Cerebellar nuclear complex (tissue), 1 donor: ENCODE data around the gene ADARB2.
"Not testable (repeated sequence)": the region's sequence is repeated elsewhere in the genome, so short reads cannot be mapped to it uniquely, and the experiment has no call there.

ENCODE experiments used
- DNase-seq, 2 experiments: peaks; one replicate each; lab custom pipeline; 2025; lab: John Stamatoyannopoulos, UW

Gene ADARB2

DNA sequence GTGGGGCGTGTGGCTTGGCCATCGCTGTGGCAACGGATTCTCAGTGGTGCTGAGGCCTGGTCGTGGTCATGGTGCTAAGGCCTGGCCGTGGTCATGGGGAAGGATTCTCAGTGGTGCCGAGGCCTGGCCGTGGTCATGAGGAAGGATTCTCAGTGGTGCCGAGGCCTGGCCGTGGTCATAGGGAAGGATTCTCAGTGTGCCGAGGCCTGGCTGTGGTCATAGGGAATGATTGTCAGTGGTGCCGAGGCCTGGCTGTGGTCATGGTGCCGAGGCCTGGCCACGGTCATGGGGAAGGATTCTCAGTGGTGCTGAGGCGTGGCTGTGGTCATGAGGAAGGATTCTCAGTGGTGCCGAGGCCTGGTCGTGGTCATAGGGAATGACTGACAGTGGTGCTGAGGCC lies 327.9 kb downstream of the ADARB2 start:
- no peak for DNase-seq

DNA sequence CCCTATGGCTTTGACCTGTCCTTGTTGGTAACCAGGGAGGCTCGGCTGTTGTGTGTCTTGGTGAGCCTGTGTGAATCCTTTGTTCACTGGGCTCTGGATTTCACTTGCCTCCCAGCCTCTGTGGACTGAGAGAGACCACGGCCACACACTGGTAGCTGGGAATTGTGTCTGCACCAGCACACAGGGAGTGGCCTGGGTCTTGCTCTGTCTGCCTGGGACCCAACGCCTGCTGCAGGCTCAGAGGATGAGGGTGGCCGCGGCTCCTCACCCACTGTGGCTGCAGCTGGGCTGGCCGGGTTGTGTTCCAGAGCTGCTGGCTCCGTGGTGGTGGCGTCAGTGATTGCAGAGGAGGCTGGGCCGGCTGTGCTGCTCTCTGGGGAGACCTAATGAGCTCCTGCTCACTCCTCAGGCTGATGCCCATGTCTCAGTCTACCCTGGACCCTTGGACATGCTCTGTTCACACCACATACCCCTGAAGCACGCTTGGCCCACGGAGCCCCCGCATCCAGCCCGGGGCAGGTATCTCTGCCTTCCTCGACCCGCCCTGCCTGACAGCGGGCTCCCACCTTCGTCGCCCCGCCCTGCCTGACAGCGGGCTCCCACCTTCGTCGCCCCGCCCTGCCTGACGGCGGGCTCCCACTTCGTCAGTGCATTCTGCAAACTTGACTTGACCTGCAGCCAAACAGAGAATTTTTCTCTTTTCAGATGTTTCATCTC lies 328.5 kb downstream of the ADARB2 start:
- DNase-seq, result no peak

DNA sequence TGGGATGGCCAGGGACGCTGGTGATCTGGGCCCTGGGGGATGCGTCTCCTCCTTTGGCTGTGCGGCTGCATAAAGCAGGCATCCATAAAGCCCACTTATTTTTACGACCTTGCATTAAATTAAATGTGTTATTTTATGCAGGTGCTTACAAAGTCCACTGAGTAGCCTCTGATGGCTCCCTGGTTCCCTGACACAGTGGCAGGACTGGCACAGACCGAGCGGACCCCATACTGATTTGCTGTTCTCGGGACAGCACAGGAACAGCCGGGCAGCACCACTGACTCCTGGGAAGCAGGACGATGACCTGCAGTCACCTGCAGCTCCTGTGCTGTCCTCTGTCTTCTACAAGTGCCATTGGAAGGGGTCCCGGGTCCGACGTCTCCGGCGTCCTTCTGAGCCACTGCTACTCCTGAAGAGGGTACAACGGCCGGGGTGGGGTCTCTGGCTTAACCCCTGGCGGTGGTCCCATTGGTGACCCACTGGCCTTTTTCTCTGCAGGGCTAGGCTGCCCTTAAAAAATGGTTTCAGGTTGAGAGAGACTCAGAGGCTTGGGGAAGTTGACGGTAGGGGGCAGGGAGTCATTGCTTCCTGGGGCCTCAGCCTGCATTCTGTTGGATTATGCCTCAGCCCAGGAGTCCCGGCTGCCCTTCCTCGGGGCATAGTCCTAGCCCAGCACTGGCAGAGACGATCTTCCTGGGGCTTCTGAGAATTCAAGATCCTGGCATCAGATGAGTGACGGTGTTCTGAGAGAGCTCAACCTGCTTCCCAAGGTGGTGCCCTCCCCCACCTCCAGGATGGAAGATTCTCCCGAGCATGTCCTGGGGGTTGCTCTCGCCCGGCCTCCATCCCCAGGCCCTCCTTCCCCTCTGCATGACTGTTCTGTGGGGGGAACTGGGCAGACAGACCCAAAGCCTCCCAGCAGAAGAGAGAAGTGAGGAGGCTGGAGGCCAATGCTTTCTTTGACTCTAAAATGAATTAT lies 330.1 kb downstream of the ADARB2 start:
- no peak for DNase-seq

DNA sequence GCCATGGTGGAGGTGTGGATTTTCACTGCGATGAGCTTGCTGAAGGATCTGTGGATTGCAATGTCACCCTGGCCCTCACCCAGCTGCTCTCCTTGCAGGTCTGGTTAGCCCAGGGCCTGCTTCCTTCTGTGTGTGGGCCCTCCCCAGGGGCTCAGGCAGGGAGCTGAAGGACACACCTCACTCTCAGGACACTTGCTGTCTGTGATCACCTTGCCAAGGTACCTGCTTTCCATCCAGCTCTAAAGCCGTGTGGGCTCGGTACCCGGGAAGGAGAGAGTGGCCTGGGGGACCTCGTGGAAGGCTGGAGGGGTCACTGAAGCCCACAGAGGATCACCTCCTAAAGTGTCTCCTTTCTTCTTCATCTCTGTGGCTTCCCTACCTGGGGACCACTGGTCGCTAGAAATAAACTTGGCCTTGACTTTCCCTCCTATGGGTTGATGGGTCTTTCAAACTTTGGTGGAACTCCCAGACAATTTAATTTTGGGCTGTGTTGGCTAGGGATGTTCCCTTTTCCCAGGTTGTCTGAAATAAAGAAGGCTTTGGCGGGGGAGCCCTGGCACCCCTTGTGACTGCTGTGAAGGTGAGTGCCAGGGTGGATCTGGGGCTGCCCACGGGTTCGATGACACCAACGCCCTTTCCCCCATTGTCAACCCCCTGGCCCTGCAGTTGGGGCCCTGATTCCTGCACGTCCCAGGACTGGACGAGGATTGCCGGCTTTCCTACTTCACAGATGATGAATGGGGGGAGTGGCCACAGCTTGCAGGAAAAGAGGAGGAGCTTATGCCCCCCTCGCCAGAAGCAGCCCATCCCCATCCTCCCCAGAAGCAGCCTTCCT lies 331.0 kb downstream of the ADARB2 start:
- no peak for DNase-seq

DNA sequence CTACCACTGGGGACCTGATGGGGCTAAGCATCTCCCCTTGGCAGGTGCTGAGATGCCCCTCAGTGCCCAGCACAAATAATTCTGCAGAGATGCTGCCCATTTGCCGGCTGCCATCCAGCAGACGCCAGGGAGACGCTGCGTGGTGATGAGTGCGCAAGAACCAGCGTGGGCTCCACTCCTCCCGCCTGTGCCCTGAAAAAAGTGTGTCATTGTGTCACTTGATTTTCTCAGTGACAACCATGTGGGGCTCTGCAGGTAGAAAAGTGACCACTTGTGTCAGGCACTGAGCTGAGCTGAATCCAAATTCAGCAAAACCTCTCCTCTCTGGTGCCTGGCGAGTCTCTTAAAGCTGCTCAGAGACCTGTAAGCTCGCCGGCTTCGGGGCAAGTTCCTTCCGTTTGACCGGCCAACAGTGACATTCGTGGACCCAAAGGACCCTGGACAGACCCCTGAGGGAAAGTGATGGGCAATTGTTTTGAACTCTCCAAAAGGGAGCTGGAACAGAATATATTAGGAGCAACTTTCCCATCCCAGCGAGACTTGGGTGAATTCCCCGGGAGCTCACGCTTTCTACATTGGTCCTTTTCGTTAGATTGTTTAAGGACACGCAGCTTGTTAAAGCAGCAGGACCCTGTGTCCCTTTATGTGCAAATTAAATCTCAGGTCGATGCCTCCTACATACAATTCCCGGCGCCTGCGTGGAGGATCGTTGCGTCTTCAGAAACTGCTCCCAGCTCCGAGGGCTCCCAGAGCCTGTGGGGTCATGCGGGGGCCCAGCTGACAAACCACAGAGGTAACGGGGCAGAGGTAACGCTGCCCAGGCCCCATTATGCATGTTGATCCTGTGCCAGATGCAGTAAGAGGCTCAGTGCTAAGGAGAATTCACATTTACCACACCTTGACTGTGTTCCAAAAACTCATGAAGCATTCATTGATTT lies 332.7 kb downstream of the ADARB2 start:
- no peak for DNase-seq

DNA sequence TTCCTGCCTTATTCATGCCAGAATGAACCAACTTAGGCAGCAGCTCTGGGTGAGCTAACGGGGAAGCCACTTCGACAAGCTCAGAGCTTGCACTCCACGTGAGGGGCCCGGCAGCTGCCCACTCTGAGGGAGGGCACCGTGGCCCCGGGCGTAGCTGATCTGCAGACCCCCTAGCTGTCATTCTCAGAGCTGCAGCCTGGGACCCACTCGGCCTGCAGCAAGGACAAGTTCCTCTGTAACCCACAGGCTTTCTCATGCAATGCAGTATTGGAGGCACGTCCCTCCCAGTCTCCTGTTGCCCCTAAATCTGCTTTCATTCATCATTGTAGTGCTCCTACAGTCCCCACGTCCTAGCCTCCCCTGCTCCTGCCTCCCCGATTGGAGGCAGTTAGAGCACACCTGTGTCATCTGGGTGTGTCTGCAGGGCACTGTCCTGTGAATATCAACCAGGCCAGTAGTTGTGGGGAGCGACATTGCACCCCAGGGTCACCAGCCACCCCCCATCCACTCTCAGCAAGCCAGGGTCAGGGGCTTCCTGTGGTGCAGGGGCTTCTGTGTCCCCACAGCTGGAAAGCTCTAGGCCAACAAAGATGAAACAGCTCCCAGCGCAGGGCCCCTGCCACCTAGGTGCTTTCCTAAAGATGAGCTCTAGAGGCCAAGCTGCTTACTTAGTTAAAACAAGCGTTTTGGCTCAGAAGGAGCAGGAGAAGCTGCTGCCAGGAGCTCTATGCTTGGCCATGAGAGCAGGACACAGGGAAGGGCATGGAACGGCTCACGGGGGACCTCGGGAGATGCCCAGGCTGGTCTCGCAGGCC lies 333.6 kb downstream of the ADARB2 start:
- no peak for DNase-seq

DNA sequence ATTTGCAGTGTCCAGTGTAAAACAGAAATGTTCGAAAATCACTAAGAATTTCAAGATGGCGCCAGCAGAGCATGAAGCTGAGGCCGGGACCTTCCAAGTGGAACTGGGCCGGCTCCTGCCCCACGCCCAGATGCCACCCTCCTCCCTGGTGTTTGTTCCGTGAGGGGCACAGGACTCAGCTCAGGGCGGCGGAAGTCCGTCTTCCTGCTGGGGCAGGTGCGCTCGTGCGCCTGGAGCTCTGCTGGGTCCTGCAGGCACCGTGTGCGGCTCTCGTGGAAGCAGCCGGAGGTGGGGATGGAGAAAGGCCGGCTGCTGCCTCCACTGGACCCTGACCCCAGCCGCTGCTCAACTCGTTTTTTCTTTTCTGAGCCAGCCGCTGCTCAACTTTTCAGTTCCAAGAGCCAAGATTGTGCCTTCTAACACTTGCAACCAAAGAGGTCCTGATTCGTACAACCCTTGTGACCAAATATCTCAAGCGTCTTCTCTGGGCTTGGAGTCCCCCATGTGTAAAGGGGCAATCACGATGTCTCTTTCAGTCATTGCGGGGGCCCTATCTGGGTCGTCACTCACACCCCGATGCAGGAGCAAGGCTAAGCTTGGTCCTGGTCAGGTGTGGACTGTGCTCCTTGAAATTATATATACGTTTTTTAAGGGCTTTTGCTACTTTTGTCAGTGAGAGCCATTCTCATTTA lies 334.4 kb downstream of the ADARB2 start:
- no peak for DNase-seq

DNA sequence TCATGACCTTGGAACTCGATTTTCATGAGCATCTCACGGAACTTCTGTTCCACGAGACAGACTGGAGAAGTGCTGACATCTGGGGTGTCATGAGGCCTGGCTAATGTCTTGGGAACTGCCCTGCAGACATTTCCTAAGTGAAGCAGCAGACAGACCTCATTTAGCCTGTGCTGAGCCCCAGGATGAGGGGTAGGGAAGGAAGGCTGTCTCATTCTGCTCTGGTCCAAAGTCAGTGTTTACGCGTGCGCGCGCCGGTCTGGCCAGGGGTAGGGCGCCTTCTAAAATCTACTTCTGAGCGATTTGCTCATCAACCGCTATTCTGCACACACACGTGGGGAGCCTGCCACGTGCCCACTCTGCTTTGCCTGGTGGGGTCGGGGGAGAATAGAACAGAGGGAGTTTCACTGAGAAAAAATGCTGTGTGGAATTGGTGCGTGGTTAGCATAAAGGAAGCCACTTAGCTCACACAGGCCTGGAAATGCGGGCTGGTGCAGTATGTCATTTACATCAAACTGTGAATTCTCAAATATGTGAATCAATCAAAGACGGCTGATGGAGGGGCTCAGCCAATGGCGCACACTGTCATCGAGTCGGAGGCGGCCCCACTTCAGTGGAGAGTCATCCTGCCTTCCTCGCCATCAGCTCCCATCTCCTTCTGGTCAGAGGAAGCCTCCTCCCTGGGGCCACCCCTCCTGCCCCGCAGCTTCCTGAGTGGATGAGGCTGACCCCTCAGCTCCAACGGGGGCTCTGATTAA lies 335.1 kb downstream of the ADARB2 start:
- DNase-seq, result no peak

DNA sequence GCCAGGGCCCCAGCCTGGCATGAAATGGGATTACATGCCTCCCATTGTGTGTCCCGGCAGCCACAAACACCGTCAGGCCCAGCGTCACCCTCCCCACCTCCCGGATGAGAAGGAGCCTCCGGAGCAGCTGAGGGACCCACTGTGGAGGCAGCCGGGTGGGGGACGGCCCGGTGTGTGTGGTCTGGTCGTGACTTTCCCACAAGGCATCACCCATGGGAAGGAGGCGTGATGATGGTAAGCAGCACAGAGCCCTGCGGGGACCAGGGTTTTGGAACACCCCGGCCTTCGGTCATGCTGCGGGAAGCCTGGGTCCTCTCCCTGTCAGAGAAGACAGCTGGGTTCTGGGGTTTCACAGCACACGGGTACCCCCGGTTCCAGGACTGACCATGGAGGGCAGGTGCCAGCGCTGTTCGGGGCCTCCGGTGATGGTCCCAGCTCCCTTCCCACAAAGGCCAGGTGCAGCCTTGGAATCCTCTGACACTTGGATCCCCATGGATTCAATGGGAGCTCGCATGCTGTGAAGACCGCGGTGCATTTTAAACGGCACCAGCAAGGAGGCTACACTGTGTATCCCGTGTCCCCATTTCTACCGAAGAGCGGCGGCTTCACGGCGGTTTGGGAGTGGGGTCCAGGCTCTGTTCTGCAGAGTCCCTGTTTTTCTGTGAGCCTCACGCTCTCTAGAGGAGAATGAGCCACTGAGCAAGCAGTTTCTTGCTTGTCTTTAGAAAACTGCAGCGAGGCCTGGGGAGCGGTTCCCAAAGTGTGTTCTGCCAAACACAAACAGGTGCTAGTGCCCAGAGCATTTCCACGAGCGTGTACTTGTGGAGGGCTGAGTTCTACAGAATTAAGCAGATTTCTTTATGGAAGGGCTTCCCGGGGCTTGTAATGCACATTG lies 336.0 kb downstream of the ADARB2 start:
- no peak for DNase-seq

DNA sequence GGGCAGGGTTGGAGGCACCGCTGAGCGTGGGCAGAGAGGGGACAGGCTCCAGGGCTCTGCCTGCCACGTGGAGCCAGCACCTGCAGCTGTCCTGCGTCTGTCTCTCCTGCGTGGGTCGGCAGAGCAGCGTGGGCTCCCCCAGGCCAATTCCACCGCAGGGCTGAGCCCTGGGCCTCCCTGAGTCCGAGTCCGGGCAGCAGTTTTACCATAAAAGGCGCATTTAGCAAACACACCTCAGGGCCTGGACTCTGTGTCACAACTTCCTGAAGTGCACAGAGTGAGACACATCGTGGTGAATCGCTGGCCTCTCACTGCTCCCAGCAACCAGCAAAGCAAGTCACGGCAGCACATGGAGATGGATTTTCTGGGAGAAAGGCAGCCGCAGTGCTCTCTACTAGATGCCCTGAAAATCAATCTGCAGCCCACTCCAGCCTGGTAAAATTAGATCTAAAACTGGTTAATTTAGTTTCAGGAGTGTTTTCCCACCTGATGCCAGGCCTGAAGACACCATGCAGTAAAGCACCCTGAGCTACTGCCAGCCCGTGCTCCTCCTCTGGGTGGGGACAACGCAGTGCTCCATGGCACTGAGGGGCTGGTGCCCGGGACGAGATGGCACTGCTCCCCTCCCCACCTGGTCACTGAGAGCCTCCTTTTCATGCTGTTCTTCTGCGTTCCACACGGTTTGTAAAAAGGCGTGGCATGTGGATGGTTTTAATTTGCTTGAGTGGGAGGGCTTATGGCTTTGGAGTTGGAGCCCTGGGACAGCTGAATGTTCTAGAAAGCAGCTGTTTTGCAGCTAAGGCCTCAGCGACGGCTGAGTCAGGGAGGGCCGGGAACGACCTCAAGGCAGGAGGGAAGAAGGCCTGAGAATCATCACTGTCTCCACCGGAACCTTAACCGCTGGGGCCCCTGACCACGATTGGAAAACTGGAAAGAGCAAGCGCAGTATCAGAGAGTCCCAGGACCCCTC lies 336.9 kb downstream of the ADARB2 start:
- DNase-seq, result no peak

DNA sequence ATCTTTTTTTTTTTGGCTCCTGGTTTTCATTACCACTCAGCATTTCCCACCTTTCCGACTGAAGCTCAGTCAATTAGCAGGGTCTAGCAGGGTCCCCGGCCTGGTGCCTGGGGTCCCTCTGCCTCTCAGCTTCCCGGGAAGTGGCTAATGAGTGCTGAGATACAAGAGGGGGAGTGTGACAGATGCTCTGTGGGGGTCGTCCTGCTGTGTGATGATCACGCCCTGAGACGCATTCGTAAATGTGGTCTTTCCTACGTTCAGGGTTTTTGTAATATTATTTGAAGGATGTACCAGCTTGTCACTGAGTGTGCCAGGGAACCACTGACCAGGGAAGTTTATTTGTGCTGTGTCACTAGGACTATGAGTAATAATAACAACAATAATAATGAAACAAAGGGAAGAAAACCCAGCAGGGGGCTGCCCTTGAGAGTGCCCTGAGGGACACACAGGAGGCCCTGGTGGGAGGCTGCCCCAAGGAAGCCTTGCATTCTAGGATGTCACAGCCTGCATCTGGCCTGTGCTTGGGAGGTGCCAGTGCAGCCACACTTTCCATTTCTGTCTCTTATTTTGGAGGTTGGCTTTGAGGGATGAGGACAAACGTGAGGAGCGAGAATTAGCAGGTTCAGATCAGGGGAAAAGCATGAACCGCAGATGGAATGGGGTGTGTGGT lies 337.8 kb downstream of the ADARB2 start:
- no peak for DNase-seq

DNA sequence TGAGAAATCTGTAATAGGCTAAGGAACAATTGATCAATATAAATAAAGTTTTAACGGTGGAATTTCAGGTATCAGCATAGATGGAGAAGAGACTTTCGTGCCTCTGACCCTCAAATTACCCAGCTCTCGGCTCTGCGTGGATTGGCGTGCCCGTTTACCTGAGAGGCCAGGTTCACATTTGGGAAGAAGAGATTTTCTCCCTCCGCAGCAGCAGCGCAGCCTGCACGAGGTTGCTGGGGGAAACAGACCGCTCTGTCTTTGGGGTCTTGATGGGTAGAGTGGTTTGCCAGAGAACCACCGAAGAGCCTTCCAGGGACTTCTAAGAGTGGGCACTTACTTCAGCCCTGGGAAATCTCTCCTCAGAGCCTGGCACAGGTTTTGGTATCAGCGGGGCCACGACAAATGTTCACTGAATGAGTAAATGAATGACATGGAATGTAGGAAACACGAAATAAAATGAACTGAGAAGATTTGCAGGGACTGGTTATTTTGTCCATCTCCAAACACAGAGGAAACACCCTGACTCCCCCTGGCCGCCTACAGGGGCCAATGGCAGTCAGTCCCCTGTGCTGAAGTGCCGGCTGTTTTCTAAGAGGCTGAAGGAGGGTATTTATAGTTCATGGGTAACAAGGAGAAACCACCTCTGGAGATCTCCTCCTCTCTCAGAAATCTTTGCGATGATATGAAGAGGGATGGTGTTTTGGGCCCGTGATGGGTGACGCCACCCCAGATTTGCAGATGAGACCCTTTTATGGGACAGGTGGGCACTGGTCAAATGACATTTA lies 338.5 kb downstream of the ADARB2 start:
- DNase-seq, result no peak

DNA sequence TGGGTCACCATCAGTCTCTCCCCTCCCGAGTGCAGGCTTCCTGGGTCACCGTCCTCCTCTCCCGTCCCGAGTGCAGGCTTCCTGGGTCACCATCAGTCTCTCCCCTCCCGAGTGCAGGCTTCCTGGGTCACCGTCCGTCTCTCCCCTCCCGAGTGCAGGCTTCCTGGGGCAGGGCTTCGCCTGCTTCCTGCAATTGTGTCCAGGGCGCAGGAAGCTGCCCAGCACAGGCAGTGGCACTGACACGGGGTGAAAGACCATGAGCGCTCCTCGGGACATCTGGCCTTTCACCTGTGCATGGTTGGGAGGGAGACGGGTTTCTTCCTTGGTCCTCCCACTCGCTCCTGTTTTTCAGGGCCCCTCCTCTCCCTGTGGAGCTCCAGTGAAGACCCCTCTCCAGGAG lies 339.2 kb downstream of the ADARB2 start:
- DNase-seq, result not testable (repeated sequence)

DNA sequence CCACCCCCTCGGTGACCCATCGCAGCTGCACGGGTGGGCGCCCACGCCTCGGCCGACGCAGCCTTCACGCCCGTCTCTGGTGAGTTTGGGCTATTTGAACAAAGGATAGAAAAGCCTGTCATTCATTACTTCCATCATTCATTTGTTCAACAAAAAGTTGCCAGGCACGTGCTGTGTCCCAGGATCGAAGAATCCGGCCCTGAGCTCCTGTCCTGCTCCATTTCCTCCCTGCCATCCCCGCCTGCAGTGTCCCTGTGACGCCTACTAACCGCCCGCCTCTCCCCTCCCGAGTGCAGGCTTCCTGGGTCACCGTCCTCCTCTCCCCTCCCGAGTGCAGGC lies 341.1 kb downstream of the ADARB2 start:
- no peak for DNase-seq
